Fibroblast of pulmonary artery (primary cell): ENCODE measurements around the gene SCTR.

Experiments
- DNase-seq: peaks from one replicate; pipeline ENCODE4 v3.0.0-alpha.2; 2010; ENCODE audit warnings: low read depth
- H3K4me3 ChIP-seq: replicated peaks from 2 replicates; pipeline ENCODE4 v1.5.1; 2011; ENCODE audit warnings: low read depth, mild to moderate bottlenecking, control low read depth, low read length, moderate library complexity
- CTCF ChIP-seq: IDR thresholded peaks from 2 replicates; pipeline ENCODE4 v1.5.1; 2011; ENCODE audit warnings: mild to moderate bottlenecking, control low read depth, low read length, inconsistent platforms; ENCODE audit errors: missing control alignments

SCTR gene

GRCh38 chr2:119426801-119427395, 97.4 kb downstream of the SCTR start:
- peak; percentile 51 for DNase-seq
- no peak for TF ChIP-seq CTCF

GRCh38 chr2:119426396-119426675, 97.9 kb downstream of the SCTR start:
- DNase-seq = no peak
- no peak overlapping the region for H3K4me3 ChIP-seq
- no peak for TF ChIP-seq CTCF

More at GRCh38 chr2:119426801-119427395, 97.4 kb downstream of the SCTR start:
- H3K4me3 ChIP-seq = no peak overlapping the region

- no peak for TF ChIP-seq CTCF
- DNase-seq = no peak
- H3K4me3 ChIP-seq = no peak overlapping the region
Measured at GRCh38 chr2:119425620-119426395, 98.5 kb downstream of the SCTR start.

GRCh38 chr2:119425119-119425405, 99.2 kb downstream of the SCTR start:
- no peak for TF ChIP-seq CTCF
- H3K4me3 ChIP-seq = no peak overlapping the region
- no peak for DNase-seq

- no peak for TF ChIP-seq CTCF
- H3K4me3 ChIP-seq = no peak overlapping the region
- DNase-seq = no peak
Measured at GRCh38 chr2:119424284-119425118, 99.8 kb downstream of the SCTR start.

- H3K4me3 ChIP-seq = no peak overlapping the region
- TF ChIP-seq CTCF = no peak
- no peak for DNase-seq
Measured at GRCh38 chr2:119423811-119424210, 100.5 kb downstream of the SCTR start.
